Endothelial cell of umbilical vein (primary cell): ENCODE data around the gene NR2C2. TPM values are rescaled to one million over a fixed set of nuclear protein-coding genes. Genes with fewer than 3 reads are reported as not detected.

Experiments used
- BruUV-seq: library from RNA; stranded (reverse); fragments of 400-500 nt; replicated peaks from 2 replicates; lab custom pipeline; 2021; lab: Mats Ljungman, UMichigan
- CTCF ChIA-PET: fragments of 300-600, 350-600 bp; sonication (Branson Sonifier 250); formaldehyde crosslinking; loops from one replicate; lab custom pipeline; 2021; ENCODE audit warnings: antibody characterized with exemption, inconsistent platforms; lab: Charles Lee
- POLR2A ChIA-PET: fragments of 300-600, 350-600 bp; sonication (Branson Sonifier 250); formaldehyde crosslinking; loops from one replicate; lab custom pipeline; 2021; ENCODE audit warnings: antibody characterized with exemption, inconsistent platforms; lab: Charles Lee
- DNase-seq: peaks from one replicate; pipeline ENCODE4 v3.0.0-alpha.2; 2011; ENCODE audit warnings: low read depth, low spot score
- FAIRE-seq: peaks from 2 replicates; lab custom pipeline; 2011; peaks lifted over from hg19 to GRCh38; lab: Jason Lieb, UNC
- H2AFZ ChIP-seq: 2 replicates; pipeline ENCODE4 v1.6.0; 2012; ENCODE audit warnings: low read depth, low read length, control low read depth, inconsistent platforms
- H3K27ac ChIP-seq: 2 replicates; pipeline ENCODE4 v1.5.1; 2011; ENCODE audit warnings: low read depth, mild to moderate bottlenecking, control low read depth, low read length, moderate library complexity; ENCODE audit not compliant: insufficient read depth
- H3K27me3 ChIP-seq, 2 experiments: 2 replicates each; pipeline versions ENCODE4 v1.6.0 to v1.6.1; 2011; ENCODE audit warnings: low read length in 2 of 2, mixed read lengths in 1 of 2; ENCODE audit not compliant: control insufficient read depth in 2 of 2, insufficient read depth in 2 of 2
- H3K36me3 ChIP-seq, 2 experiments: 2 replicates in 1 of 2; 3 replicates in 1 of 2; pipeline ENCODE4 v1.5.1; 2011; ENCODE audit warnings: low read length in 2 of 2, mild to moderate bottlenecking in 1 of 2, moderate library complexity in 1 of 2; ENCODE audit not compliant: control insufficient read depth in 2 of 2, insufficient read depth in 2 of 2; ENCODE audit errors: extremely low read depth in 1 of 2
- H3K4me1 ChIP-seq: 3 replicates; pipeline ENCODE4 v1.5.1; 2011; ENCODE audit warnings: mild to moderate bottlenecking, low read length; ENCODE audit not compliant: control insufficient read depth, insufficient read depth; ENCODE audit errors: extremely low read depth
- H3K4me2 ChIP-seq: 2 replicates; pipeline ENCODE4 v1.6.1; 2011; ENCODE audit warnings: low read length, control low read depth, mixed read lengths; ENCODE audit not compliant: insufficient read depth
- H3K4me3 ChIP-seq, 3 experiments: fragments of 200-600 bp in 1 of 3; sonication (generic), shearing (Covaris generic) in 1 of 3; replicated peaks in 1 of 3; 2 replicates each; pipeline ENCODE4 v1.5.1; 2011 to 2016; ENCODE audit warnings: control low read depth in 3 of 3, low read length in 3 of 3, mild to moderate bottlenecking in 2 of 3, inconsistent platforms in 1 of 3, low read depth in 1 of 3, moderate library complexity in 1 of 3; ENCODE audit not compliant: insufficient read depth in 1 of 3
- H3K79me2 ChIP-seq: 2 replicates; pipeline ENCODE4 v1.6.0; 2012; ENCODE audit warnings: low read length, inconsistent platforms; ENCODE audit not compliant: control insufficient read depth, insufficient read depth
- H3K9ac ChIP-seq: replicated peaks from 2 replicates; pipeline ENCODE3; 2011; ENCODE audit warnings: low read length, control low read depth; ENCODE audit not compliant: insufficient read depth; ENCODE audit errors: extremely low read depth
- H3K9me1 ChIP-seq: replicated peaks from 3 replicates; pipeline ENCODE4 v1.6.0; 2011; ENCODE audit warnings: mild to moderate bottlenecking, low read length; ENCODE audit not compliant: control insufficient read depth, insufficient read depth; ENCODE audit errors: extremely low read depth
- H3K9me3 ChIP-seq: replicated peaks from 2 replicates; pipeline ENCODE4 v1.5.1; 2012; ENCODE audit warnings: low read length, inconsistent platforms; ENCODE audit not compliant: control insufficient read depth, insufficient read depth
- H4K20me1 ChIP-seq: replicated peaks from 2 replicates; pipeline ENCODE3; 2011; ENCODE audit warnings: mild to moderate bottlenecking, low read length; ENCODE audit not compliant: control insufficient read depth, insufficient read depth; ENCODE audit errors: extremely low read depth
- CTCF ChIP-seq, 2 donors: IDR thresholded peaks; 1 replicate in 1 of 2; 2 replicates in 1 of 2; pipeline ENCODE4 v1.5.1; 2011; ENCODE audit warnings: low read length in 2 of 2, mild to moderate bottlenecking in 2 of 2, moderate library complexity in 2 of 2, control low read depth in 1 of 2, inconsistent platforms in 1 of 2, low read depth in 1 of 2; ENCODE audit not compliant: insufficient read depth in 1 of 2; ENCODE audit errors: extremely low read depth in 1 of 2
- FOS ChIP-seq: IDR thresholded peaks from 2 replicates; pipeline ENCODE4 v1.6.1; 2011; ENCODE audit warnings: mild to moderate bottlenecking, low read length, moderate library complexity, borderline replicate concordance; ENCODE audit not compliant: insufficient read depth
- GATA2 ChIP-seq: IDR thresholded peaks from 2 replicates; pipeline ENCODE4 v1.7.0; 2011; ENCODE audit warnings: low read depth, mild to moderate bottlenecking, moderate library complexity, mixed read lengths, low read length; ENCODE audit not compliant: insufficient read length, insufficient read depth
- JUN ChIP-seq: IDR thresholded peaks from 2 replicates; pipeline ENCODE4 v1.6.1; 2011; ENCODE audit warnings: borderline replicate concordance, low read depth; ENCODE audit not compliant: insufficient read length, insufficient read depth
- MAX ChIP-seq: IDR thresholded peaks from 2 replicates; pipeline ENCODE4 v1.6.1; 2011; ENCODE audit not compliant: insufficient read depth, insufficient read length
- MYC ChIP-seq: IDR thresholded peaks from one replicate; pipeline ENCODE4 v1.6.1; 2011; ENCODE audit warnings: mild to moderate bottlenecking, low read depth, low read length
- POLR2A ChIP-seq: IDR thresholded peaks from 2 replicates; pipeline ENCODE4 v1.6.1; 2012; ENCODE audit warnings: low read depth, mild to moderate bottlenecking, control low read depth, low read length
- POLR2AphosphoS5 ChIP-seq: IDR thresholded peaks from 2 replicates; pipeline ENCODE4 v1.6.1; 2012; ENCODE audit warnings: low read depth, mild to moderate bottlenecking, control low read depth, low read length, moderate library complexity; ENCODE audit not compliant: insufficient read depth
- dilution Hi-C: fragments of 300-500 bp; cut with MboI; formaldehyde crosslinking; loops from one replicate; pipeline ENCODE4 v1.15.0; 2019; ENCODE audit warnings: low sequenced_read_pairs; ENCODE audit not compliant: extremely low pct_ligation_motif_present
- intact Hi-C: fragments of 100-400 bp; cut with micrococcal nuclease; formaldehyde crosslinking; loops from one replicate; pipeline ENCODE4 v1.10.0; 2022
- polyA plus RNA-seq, 4 experiments: library from polyadenylated mRNA; depleted of rRNA in 3 of 4; stranded (reverse) in 3 of 4; unstranded in 1 of 4; fragments of >200 nt; gene quantifications; 2 replicates each; pipeline versions ENCODE4 v1.2.1 to v1.2.3, GENCODE V29; 2011 to 2012; ENCODE audit warnings: missing spikeins in 1 of 4
- total RNA-seq: library from RNA; stranded (reverse); gene quantifications from 2 replicates; pipeline ENCODE4 v1.2.3, GENCODE V29; 2021

Gene NR2C2
- total and polyA plus RNA-seq, 2 donors (not counting 3 experiments of a cell fraction or from before 2014, with no cell fraction given), result 20.3 to 59.8 TPM

- Histone ChIP-seq H3K4me1 (peaks cover 36% of the 10 kb centered on the region), H3K9ac (peak overlapping the region; percentile 14), H3K4me2 (peak overlapping the region; percentile 60), H3K9me1 (no peaks in the 10 kb centered on the region), H3K4me3 (no peak overlapping the region), H2AFZ (no peak overlapping the region), H3K27me3 (no peaks in the 10 kb centered on the region), H3K79me2 (peaks cover 10% of the 10 kb centered on the region), H4K20me1 (no peaks in the 10 kb centered on the region), H3K27ac (peak overlapping the region; percentile 71), H3K9me3 (no peaks in the 10 kb centered on the region), H3K36me3 (peaks cover 21 to 24% of the 10 kb centered on the region in 2 experiments)
- dilution Hi-C loops, result no loop called here
- intact Hi-C loops, result loop anchor here (2.0 to 10.0 kb wide), 2 partner anchors 96 to 240 kb away; no protein-coding TSS in a partner anchor
- no TSS peak for BruUV-seq
- POLR2A ChIA-PET, result no interaction called here
- peak; percentile 78 for FAIRE-seq
- TF ChIP-seq MYC (no peak), MAX (no peak), POLR2A (no peak), FOS (no peak), CTCF (IDR thresholded peaks at IDR 0.05; ENCODE audit: extremely low read depth in 1 of 2, insufficient read depth in 1 of 2, low read depth in 1 of 2, low read length in 2 of 2) (no peak), JUN (no peak), POLR2AphosphoS5 (no peak), GATA2 (no peak)
- CTCF ChIA-PET, result interaction anchor here (1.4 kb wide), 1 partner anchor 119 kb away, joined by 4 read pairs; no protein-coding TSS in a partner anchor
- peak; percentile 69 for DNase-seq
These were observed 96.9 kb downstream of the NR2C2 start for GRCh38 chr3:15044326-15044725.
